Measurements from ENCODE around the gene SLC22A3. TPM values are rescaled to one million over a fixed set of nuclear protein-coding genes. Genes with fewer than 3 reads are reported as not detected.

The SLC22A3 gene
- total RNA-seq, 2 experiments from 2014 or later = not detected

DNA sequence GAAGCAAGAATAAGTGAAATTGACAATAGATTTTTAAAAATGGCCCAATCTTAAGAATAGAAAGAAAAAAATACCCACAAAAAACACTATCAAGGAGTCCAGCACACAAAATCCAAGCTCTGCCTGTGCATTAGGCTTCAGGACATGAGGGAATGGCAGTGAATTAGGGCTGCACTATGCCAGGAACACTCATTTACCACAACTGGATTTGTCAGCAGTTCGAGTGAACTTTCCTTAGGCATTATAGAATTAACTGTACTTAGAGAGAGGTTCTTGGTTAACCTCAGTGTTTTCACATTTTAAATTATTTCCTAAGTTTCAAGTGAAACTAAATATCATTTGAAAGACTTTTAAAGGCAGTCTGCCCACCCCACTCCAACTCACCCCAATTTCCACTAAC lies 34.8 kb downstream of the SLC22A3 start:
- no peaks in the 10 kb centered on the region for H4K20me1 ChIP-seq (ENCODE audit: insufficient read depth, low read length)
- H3K4me3 ChIP-seq (ENCODE audit: low read depth, low read length, poor library complexity, severe bottlenecking) = no peak overlapping the region
- BruUV-seq (replicated peaks) = no TSS peak
- ChIA-PET CTCF (ENCODE audit: unreplicated experiment) (no interaction called here), POLR2A (no interaction called here)
- no peak for TF ChIP-seq EZH2phosphoT487 (IDR thresholded peaks at IDR 0.05; ENCODE audit: borderline replicate concordance, low read depth, low read length)
- TF ChIP-seq, protein P1, sequence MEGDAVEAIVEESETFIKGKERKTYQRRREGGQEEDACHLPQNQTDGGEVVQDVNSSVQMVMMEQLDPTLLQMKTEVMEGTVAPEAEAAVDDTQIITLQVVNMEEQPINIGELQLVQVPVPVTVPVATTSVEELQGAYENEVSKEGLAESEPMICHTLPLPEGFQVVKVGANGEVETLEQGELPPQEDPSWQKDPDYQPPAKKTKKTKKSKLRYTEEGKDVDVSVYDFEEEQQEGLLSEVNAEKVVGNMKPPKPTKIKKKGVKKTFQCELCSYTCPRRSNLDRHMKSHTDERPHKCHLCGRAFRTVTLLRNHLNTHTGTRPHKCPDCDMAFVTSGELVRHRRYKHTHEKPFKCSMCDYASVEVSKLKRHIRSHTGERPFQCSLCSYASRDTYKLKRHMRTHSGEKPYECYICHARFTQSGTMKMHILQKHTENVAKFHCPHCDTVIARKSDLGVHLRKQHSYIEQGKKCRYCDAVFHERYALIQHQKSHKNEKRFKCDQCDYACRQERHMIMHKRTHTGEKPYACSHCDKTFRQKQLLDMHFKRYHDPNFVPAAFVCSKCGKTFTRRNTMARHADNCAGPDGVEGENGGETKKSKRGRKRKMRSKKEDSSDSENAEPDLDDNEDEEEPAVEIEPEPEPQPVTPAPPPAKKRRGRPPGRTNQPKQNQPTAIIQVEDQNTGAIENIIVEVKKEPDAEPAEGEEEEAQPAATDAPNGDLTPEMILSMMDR (conservative IDR thresholded peaks at IDR 0.05; ENCODE audit: low read length) = no peak
- no peaks in the 10 kb centered on the region for H3K36me3 ChIP-seq (ENCODE audit: insufficient read depth, low read length)
- H3K9me3 ChIP-seq (ENCODE audit: low read length) = no peaks in the 10 kb centered on the region
- intact Hi-C loops (cut with micrococcal nuclease; ENCODE audit: unreplicated experiment) = no loop called here
- DNase-seq (ENCODE audit: low spot score) = no peak
- H3K79me2 ChIP-seq (ENCODE audit: insufficient read depth, low read depth, low read length) = no peaks in the 10 kb centered on the region
- no peaks in the 10 kb centered on the region for H3K4me1 ChIP-seq (ENCODE audit: insufficient read depth, low read length, poor library complexity, severe bottlenecking)
- H3K4me2 ChIP-seq (ENCODE audit: low read length) = no peak overlapping the region
- H2AFZ ChIP-seq (ENCODE audit: low read length) = no peak overlapping the region
- H3K9me2 ChIP-seq (ENCODE audit: insufficient read depth, low read length) = no peaks in the 10 kb centered on the region
- no peak overlapping the region for H3K27ac ChIP-seq (ENCODE audit: low read depth, low read length, poor library complexity, severe bottlenecking)

DNA sequence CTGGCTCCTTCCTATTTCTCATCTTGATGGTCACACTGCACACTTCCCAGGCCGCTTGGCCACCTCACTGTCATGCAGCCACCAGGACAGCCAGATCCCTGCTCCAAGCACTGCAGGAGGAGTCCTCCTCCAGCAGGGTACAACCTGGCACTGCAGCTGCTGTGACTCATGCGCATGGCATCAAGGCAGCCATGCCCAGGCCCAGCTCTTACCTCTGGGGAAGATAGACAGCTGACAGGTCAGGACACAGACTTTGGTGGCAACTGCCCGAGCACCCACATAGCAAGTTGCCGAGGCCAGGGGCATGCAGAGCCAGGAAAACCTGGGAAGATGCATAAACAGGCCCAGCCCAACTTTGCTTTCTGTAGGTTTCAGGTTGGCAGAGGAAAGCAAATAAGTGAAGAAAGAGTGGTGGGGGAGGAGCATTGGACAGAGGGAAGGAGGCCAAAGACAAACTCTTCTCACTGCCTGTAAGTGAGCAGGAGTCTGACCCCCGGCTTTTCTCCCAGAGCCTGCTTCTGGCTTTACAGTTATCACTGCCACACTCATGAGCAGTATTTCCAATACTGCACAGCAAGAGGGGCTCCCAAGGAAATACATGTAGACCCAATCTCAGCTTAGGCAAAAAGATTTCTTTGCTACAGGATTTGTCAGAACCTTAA lies 38.8 kb downstream of the SLC22A3 start:
- intact Hi-C loops (cut with micrococcal nuclease; ENCODE audit: unreplicated experiment) = no loop called here
- no peaks in the 10 kb centered on the region for H4K20me1 ChIP-seq (ENCODE audit: insufficient read depth, low read length)
- H3K4me3 ChIP-seq (ENCODE audit: low read depth, low read length, poor library complexity, severe bottlenecking) = no peak overlapping the region
- H3K27ac ChIP-seq (ENCODE audit: low read depth, low read length, poor library complexity, severe bottlenecking) = no peak overlapping the region
- DNase-seq (ENCODE audit: low spot score) = no peak
- no peaks in the 10 kb centered on the region for H3K79me2 ChIP-seq (ENCODE audit: insufficient read depth, low read depth, low read length)
- H3K9me2 ChIP-seq (ENCODE audit: insufficient read depth, low read length) = no peaks in the 10 kb centered on the region
- no peaks in the 10 kb centered on the region for H3K36me3 ChIP-seq (ENCODE audit: insufficient read depth, low read length)
- TF ChIP-seq, protein P1 (conservative IDR thresholded peaks at IDR 0.05; ENCODE audit: low read length) = no peak
- no peak for TF ChIP-seq EZH2phosphoT487 (IDR thresholded peaks at IDR 0.05; ENCODE audit: borderline replicate concordance, low read depth, low read length)
- H2AFZ ChIP-seq (ENCODE audit: low read length) = no peak overlapping the region
- CTCF ChIA-PET (ENCODE audit: unreplicated experiment) = no interaction called here
- no peaks in the 10 kb centered on the region for H3K9me3 ChIP-seq (ENCODE audit: low read length)
- H3K4me2 ChIP-seq (ENCODE audit: low read length) = no peak overlapping the region
- POLR2A ChIA-PET = no interaction called here
- BruUV-seq (replicated peaks) = no TSS peak
- no peaks in the 10 kb centered on the region for H3K4me1 ChIP-seq (ENCODE audit: insufficient read depth, low read length, poor library complexity, severe bottlenecking)

DNA sequence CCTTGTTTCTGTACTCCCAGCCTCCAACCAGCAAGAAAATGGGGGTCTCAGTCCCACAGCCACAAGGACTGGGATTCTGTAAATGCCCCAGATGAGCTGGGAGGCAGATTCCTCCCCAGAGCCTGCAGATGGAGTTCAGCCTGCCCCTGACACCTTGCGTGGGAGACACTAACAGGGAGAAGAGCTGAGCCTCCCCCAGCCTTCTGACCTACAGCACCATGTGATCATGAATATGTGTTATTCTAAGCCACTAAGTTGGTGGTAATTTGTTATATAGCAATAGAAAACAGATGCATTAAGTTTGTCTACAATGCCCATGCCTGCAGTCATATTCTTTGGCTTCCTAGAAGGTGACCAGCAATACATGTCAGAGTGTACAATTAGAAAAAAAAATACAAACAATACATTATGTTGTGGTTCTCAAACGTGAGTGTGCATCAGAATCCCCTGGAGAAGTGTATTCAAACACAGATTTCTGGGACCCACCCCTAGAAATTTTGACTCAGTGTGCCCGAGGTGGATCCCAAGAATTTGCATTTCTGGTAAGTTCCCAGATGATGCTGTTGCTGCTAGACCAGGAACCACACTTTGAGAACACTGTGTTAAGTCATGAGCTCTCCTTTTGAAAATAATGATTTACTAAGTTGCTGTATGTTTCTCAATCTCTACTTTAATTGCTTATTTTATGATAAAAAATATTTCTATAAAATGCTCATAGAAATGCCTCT lies 39.9 kb downstream of the SLC22A3 start:
- no peak for DNase-seq (ENCODE audit: low spot score)

More for the DNA sequence above, 39.9 kb downstream of the SLC22A3 start:
- H2AFZ ChIP-seq (ENCODE audit: low read length) = no peak overlapping the region
- H3K4me3 ChIP-seq (ENCODE audit: low read depth, low read length, poor library complexity, severe bottlenecking) = no peak overlapping the region
- no TSS peak for BruUV-seq (replicated peaks)
- ChIA-PET POLR2A (no interaction called here), CTCF (ENCODE audit: unreplicated experiment) (no interaction called here)
- no peaks in the 10 kb centered on the region for H3K9me2 ChIP-seq (ENCODE audit: insufficient read depth, low read length)
- no peaks in the 10 kb centered on the region for H4K20me1 ChIP-seq (ENCODE audit: insufficient read depth, low read length)
- H3K4me2 ChIP-seq (ENCODE audit: low read length) = no peak overlapping the region
- no peak overlapping the region for H3K27ac ChIP-seq (ENCODE audit: low read depth, low read length, poor library complexity, severe bottlenecking)
- TF ChIP-seq, protein P1 (conservative IDR thresholded peaks at IDR 0.05; ENCODE audit: low read length) = no peak
- no peak for TF ChIP-seq EZH2phosphoT487 (IDR thresholded peaks at IDR 0.05; ENCODE audit: borderline replicate concordance, low read depth, low read length)
- H3K36me3 ChIP-seq (ENCODE audit: insufficient read depth, low read length) = no peaks in the 10 kb centered on the region
- H3K4me1 ChIP-seq (ENCODE audit: insufficient read depth, low read length, poor library complexity, severe bottlenecking) = no peaks in the 10 kb centered on the region
- intact Hi-C loops (cut with micrococcal nuclease; ENCODE audit: unreplicated experiment) = no loop called here
- no peaks in the 10 kb centered on the region for H3K79me2 ChIP-seq (ENCODE audit: insufficient read depth, low read depth, low read length)
- no peaks in the 10 kb centered on the region for H3K9me3 ChIP-seq (ENCODE audit: low read length)

Measured in OCI-LY7 (cell line).